NCI-H82 treated with DMSO at 0.1 percent for 48 hours (cell line): ENCODE data around the gene OR13C8.

ENCODE experiments used
- DNase-seq: peaks from one replicate; lab custom pipeline; 2025; ENCODE audit not compliant: unreplicated experiment; lab: John Stamatoyannopoulos, UW

The OR13C8 gene

DNA sequence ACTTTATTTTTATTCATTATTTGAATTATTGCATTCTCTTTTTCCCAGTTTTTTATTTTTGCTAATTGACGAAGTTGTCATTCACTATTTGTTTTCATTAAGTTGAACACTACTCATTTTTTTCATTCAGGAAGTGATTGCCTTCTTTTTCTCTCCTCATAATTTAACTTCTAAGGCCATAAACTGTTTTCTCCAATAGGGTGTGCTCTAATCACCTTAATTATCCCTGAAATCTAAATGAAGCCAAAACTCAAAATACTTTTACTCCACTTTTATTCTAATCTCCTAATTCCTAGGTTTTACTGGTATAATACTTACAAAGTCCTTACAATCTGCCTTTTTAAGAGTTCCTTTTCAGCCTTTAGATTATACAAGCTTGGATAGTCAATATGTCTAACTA lies 39.4 kb downstream of the OR13C8 start:
- DNase-seq: no peak

DNA sequence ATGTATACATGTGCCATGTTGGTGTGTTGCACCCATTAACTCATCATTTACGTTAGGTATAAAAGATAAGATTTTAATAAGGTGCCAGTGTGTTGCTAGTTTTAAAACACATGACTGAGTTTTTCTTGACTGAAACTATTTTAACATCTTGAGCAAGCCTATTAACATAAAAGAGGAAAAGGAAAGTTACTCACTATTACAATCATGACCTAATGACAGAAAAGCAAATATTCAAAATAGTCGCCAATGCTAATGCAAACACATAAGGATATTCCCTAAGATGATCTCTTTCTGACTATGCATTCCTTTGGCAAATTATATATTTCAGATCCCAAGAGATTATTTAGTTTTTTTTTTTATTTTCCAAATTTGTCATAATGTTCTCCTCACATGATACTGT lies 42.2 kb downstream of the OR13C8 start:
- no peak for DNase-seq

- no peak for DNase-seq
These were observed 48.5 kb downstream of the OR13C8 start for GRCh38 chr9:104617418-104617817.

- no peak for DNase-seq
These were observed 49.1 kb downstream of the OR13C8 start, which contains the start of gene OR13C9 for GRCh38 chr9:104618104-104618503. Gene OR13C9, minus strand, starts transcription at chr9:104618204. Its CDS starts 0 bp downstream, at chr9:104618204.
